ACC112 (cell line): ENCODE measurements around the gene TMF1.

Experiments used
- H2AFZ ChIP-seq: fragments of 200-600 bp; sonication (generic); one replicate; pipeline ENCODE4 v1.6.0; 2017; ENCODE audit warnings: antibody characterized with exemption, low read length; ENCODE audit not compliant: unreplicated experiment
- H3K27ac ChIP-seq: fragments of 200-600 bp; sonication (generic); 2 replicates; pipeline ENCODE4 v1.5.1; 2014; ENCODE audit warnings: low read depth, mild to moderate bottlenecking, antibody characterized with exemption, low read length, moderate library complexity
- H3K27me3 ChIP-seq: fragments of 200-600 bp; sonication (generic); 2 replicates; pipeline ENCODE4 v1.6.1; 2014; ENCODE audit warnings: mild to moderate bottlenecking, antibody characterized with exemption, low read length, moderate library complexity, mixed read lengths; ENCODE audit not compliant: insufficient read depth
- H3K36me3 ChIP-seq: fragments of 200-600 bp; sonication (generic); 2 replicates; pipeline ENCODE4 v1.6.1; 2016; ENCODE audit warnings: mild to moderate bottlenecking, antibody characterized with exemption, low read length, moderate library complexity, mixed read lengths; ENCODE audit not compliant: insufficient read depth
- H3K4me1 ChIP-seq: fragments of 200-600 bp; sonication (generic); one replicate; pipeline ENCODE4 v1.6.1; 2016; ENCODE audit warnings: low read length, mixed read lengths; ENCODE audit not compliant: insufficient read depth, unreplicated experiment, control insufficient read depth
- H3K4me3 ChIP-seq: fragments of 200-600 bp; sonication (generic); 2 replicates; pipeline ENCODE4 v1.5.1; 2014; ENCODE audit warnings: mild to moderate bottlenecking, low read depth, low read length
- H3K79me2 ChIP-seq: fragments of 200-600 bp; sonication (generic); one replicate; pipeline ENCODE4 v1.6.0; 2016; ENCODE audit warnings: low read length; ENCODE audit not compliant: control insufficient read depth, unreplicated experiment, insufficient read depth

TMF1 gene

GRCh38 chr3:68997887-68998286 is 54.2 kb downstream of the TMF1 start:
- Histone ChIP-seq H3K4me1 (no peaks in the 10 kb centered on the region), H3K79me2 (no peaks in the 10 kb centered on the region), H3K27ac (no peak overlapping the region), H3K27me3 (no peaks in the 10 kb centered on the region), H3K36me3 (peaks cover 39% of the 10 kb centered on the region), H2AFZ (no peak overlapping the region), H3K4me3 (no peak overlapping the region)

GRCh38 chr3:68996356-68996995 is 55.7 kb downstream of the TMF1 start:
- H3K27ac ChIP-seq: no peak overlapping the region
- H3K4me3 ChIP-seq: no peak overlapping the region
- no peaks in the 10 kb centered on the region for H3K27me3 ChIP-seq
- H3K36me3 ChIP-seq: peaks cover 37% of the 10 kb centered on the region
- no peak overlapping the region for H2AFZ ChIP-seq
- H3K4me1 ChIP-seq: no peaks in the 10 kb centered on the region
- no peaks in the 10 kb centered on the region for H3K79me2 ChIP-seq

GRCh38 chr3:68988740-68989139 is 63.4 kb downstream of the TMF1 start:
- H2AFZ ChIP-seq: no peak overlapping the region
- H3K4me3 ChIP-seq: no peak overlapping the region
- H3K36me3 ChIP-seq: peaks cover 43% of the 10 kb centered on the region
- H3K4me1 ChIP-seq: peaks cover 8% of the 10 kb centered on the region
- no peaks in the 10 kb centered on the region for H3K79me2 ChIP-seq
- no peak overlapping the region for H3K27ac ChIP-seq
- no peaks in the 10 kb centered on the region for H3K27me3 ChIP-seq

- peaks cover 44% of the 10 kb centered on the region for H3K36me3 ChIP-seq
- H2AFZ ChIP-seq: no peak overlapping the region
- no peak overlapping the region for H3K4me3 ChIP-seq
- H3K27me3 ChIP-seq: no peaks in the 10 kb centered on the region
- H3K4me1 ChIP-seq: peaks cover 8% of the 10 kb centered on the region
- H3K27ac ChIP-seq: no peak overlapping the region
- H3K79me2 ChIP-seq: no peaks in the 10 kb centered on the region
These were observed 64.8 kb downstream of the TMF1 start for GRCh38 chr3:68987322-68987721.

GRCh38 chr3:68986496-68987208 is 65.5 kb downstream of the TMF1 start:
- no peaks in the 10 kb centered on the region for H3K27me3 ChIP-seq
- peaks cover 8% of the 10 kb centered on the region for H3K4me1 ChIP-seq
- peaks cover 44% of the 10 kb centered on the region for H3K36me3 ChIP-seq
- H3K79me2 ChIP-seq: no peaks in the 10 kb centered on the region
- no peak overlapping the region for H2AFZ ChIP-seq
- H3K27ac ChIP-seq: no peak overlapping the region
- no peak overlapping the region for H3K4me3 ChIP-seq

GRCh38 chr3:68985146-68985790 is 66.9 kb downstream of the TMF1 start:
- no peaks in the 10 kb centered on the region for H3K27me3 ChIP-seq
- no peak overlapping the region for H3K27ac ChIP-seq
- no peaks in the 10 kb centered on the region for H3K79me2 ChIP-seq
- peaks cover 46% of the 10 kb centered on the region for H3K36me3 ChIP-seq
- no peak overlapping the region for H3K4me3 ChIP-seq
- peaks cover 8% of the 10 kb centered on the region for H3K4me1 ChIP-seq
- no peak overlapping the region for H2AFZ ChIP-seq

- Histone ChIP-seq H3K4me1 (peaks cover 7% of the 10 kb centered on the region), H3K27me3 (no peaks in the 10 kb centered on the region), H3K4me3 (no peak overlapping the region), H2AFZ (no peak overlapping the region), H3K36me3 (peaks cover 52% of the 10 kb centered on the region), H3K79me2 (no peaks in the 10 kb centered on the region), H3K27ac (no peak overlapping the region)
These were observed 68.1 kb downstream of the TMF1 start for GRCh38 chr3:68984011-68984530.

GRCh38 chr3:68977486-68978167 is 74.5 kb downstream of the TMF1 start:
- Histone ChIP-seq H3K79me2 (no peaks in the 10 kb centered on the region), H2AFZ (no peak overlapping the region), H3K4me1 (no peaks in the 10 kb centered on the region), H3K27me3 (no peaks in the 10 kb centered on the region), H3K27ac (no peak overlapping the region), H3K4me3 (no peak overlapping the region), H3K36me3 (peaks cover 22% of the 10 kb centered on the region)

GRCh38 chr3:68974711-68975110 is 77.4 kb downstream of the TMF1 start:
- Histone ChIP-seq H2AFZ (no peak overlapping the region), H3K4me1 (no peaks in the 10 kb centered on the region), H3K27ac (no peak overlapping the region), H3K27me3 (peaks cover 15% of the 10 kb centered on the region), H3K36me3 (peaks cover 8% of the 10 kb centered on the region), H3K4me3 (no peak overlapping the region), H3K79me2 (no peaks in the 10 kb centered on the region)

GRCh38 chr3:68973639-68974038 is 78.5 kb downstream of the TMF1 start:
- Histone ChIP-seq H3K4me3 (no peak overlapping the region), H3K4me1 (no peaks in the 10 kb centered on the region), H3K36me3 (peaks cover 3% of the 10 kb centered on the region; the same call in 1 of the 2 replicates), H3K27me3 (peaks cover 26% of the 10 kb centered on the region), H2AFZ (no peak overlapping the region), H3K79me2 (no peaks in the 10 kb centered on the region), H3K27ac (no peak overlapping the region)
